ENCODE measurements around the gene ISG15. TPM values are rescaled to one million over a fixed set of nuclear protein-coding genes. Genes with fewer than 3 reads are reported as not detected.

The ISG15 gene
- total and polyA plus RNA-seq, 9 of the 15 experiments (the other 6 are each of a cell fraction or from before 2014, with no cell fraction given): 0.40 to 58.3 (median 12.2) TPM

- DNase-seq (ENCODE audit: extremely low read depth in 1 of 4, low spot score in 3 of 4) (no peak), ATAC-seq (no peak), FAIRE-seq (no peak)
- H3K79me2 ChIP-seq (ENCODE audit: control insufficient read depth, insufficient read depth, low read length): no peaks in the 10 kb centered on the region; the same call in 2 of the 3 replicates
- no peaks in the 10 kb centered on the region for H3K9me3 ChIP-seq (replicated peaks; ENCODE audit: control insufficient read depth, insufficient read depth, low read depth, low read length)
- no peak overlapping the region for H3K9ac ChIP-seq (ENCODE audit: insufficient read depth in 1 of 2, low read depth in 2 of 2, low read length in 2 of 2)
- H3K4me3 ChIP-seq: no peak overlapping the region
- H3K9me1 ChIP-seq (ENCODE audit: control insufficient read depth, insufficient read depth, low read length): no peaks in the 10 kb centered on the region
- 79% methylated on average over 10 of the region's 17 CpGs for WGBS (ENCODE audit: insufficient coverage, low coverage, missing lambda C conversion rate)
- peaks cover 8 to 89% of the 10 kb centered on the region in 2 experiments; a peak in 4 of 5 replicates for H3K4me1 ChIP-seq (replicated peaks in 1 of 2; ENCODE audit: control insufficient read depth in 2 of 2, insufficient read depth in 2 of 2, low read length in 2 of 2)
- CTCF ChIA-PET (ENCODE audit: low intra/inter-chr PET ratio): no interaction called here
- H3K36me3 ChIP-seq (ENCODE audit: control insufficient read depth, insufficient read depth, low read length): peaks cover 43% of the 10 kb centered on the region; the same call in 2 of the 3 replicates
- H3K4me2 ChIP-seq (ENCODE audit: insufficient read depth, low read length): no peak overlapping the region
- intact Hi-C loops (cut with micrococcal nuclease) (no loop called here), in situ Hi-C loops (cut with MboI) (no loop called here)
- no peak overlapping the region for H3K27ac ChIP-seq (ENCODE audit: extremely low read depth, low read depth, low read length)
- BruUV-seq (replicated peaks): no TSS peak
- peaks cover 22% of the 10 kb centered on the region for H4K20me1 ChIP-seq (replicated peaks; ENCODE audit: control insufficient read depth, insufficient read depth, low read length)
- POLR2A ChIA-PET: interaction anchor here (0.6 to 1.1 kb wide), 3 partner anchors 19 to 129 kb away, joined by 3 to 4 read pairs (median 4); no protein-coding TSS in a partner anchor
- H2AFZ ChIP-seq (ENCODE audit: low read depth, low read length): no peak overlapping the region
- no peaks in the 10 kb centered on the region for H3K27me3 ChIP-seq (ENCODE audit: control insufficient read depth in 2 of 2, insufficient read depth in 2 of 2, low read length in 2 of 2)
- TF ChIP-seq CBX3 (IDR thresholded peaks at IDR 0.05; ENCODE audit: borderline replicate concordance in 1 of 2, low read length in 2 of 2): no peak
- TF ChIP-seq RFX1 (IDR thresholded peaks at IDR 0.05): peak; percentile 80; the same call in 1 of the 2 replicates
- no peak for TF ChIP-seq ZNF263 (CRISPR knock-in tag; IDR thresholded peaks at IDR 0.05; ENCODE audit: borderline replicate concordance)
- no peak for TF ChIP-seq RHOXF2B (CRISPR knock-in tag; conservative IDR thresholded peaks at IDR 0.05)
- TF ChIP-seq, protein P1, sequence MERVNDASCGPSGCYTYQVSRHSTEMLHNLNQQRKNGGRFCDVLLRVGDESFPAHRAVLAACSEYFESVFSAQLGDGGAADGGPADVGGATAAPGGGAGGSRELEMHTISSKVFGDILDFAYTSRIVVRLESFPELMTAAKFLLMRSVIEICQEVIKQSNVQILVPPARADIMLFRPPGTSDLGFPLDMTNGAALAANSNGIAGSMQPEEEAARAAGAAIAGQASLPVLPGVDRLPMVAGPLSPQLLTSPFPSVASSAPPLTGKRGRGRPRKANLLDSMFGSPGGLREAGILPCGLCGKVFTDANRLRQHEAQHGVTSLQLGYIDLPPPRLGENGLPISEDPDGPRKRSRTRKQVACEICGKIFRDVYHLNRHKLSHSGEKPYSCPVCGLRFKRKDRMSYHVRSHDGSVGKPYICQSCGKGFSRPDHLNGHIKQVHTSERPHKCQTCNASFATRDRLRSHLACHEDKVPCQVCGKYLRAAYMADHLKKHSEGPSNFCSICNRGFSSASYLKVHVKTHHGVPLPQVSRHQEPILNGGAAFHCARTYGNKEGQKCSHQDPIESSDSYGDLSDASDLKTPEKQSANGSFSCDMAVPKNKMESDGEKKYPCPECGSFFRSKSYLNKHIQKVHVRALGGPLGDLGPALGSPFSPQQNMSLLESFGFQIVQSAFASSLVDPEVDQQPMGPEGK (CRISPR knock-in tag; IDR thresholded peaks at IDR 0.05; ENCODE audit: borderline replicate concordance): no peak
- TF ChIP-seq, protein P2, sequence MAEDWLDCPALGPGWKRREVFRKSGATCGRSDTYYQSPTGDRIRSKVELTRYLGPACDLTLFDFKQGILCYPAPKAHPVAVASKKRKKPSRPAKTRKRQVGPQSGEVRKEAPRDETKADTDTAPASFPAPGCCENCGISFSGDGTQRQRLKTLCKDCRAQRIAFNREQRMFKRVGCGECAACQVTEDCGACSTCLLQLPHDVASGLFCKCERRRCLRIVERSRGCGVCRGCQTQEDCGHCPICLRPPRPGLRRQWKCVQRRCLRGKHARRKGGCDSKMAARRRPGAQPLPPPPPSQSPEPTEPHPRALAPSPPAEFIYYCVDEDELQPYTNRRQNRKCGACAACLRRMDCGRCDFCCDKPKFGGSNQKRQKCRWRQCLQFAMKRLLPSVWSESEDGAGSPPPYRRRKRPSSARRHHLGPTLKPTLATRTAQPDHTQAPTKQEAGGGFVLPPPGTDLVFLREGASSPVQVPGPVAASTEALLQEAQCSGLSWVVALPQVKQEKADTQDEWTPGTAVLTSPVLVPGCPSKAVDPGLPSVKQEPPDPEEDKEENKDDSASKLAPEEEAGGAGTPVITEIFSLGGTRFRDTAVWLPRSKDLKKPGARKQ (CRISPR knock-in tag; IDR thresholded peaks at IDR 0.05): no peak
- TF ChIP-seq ZNF740 (CRISPR knock-in tag; IDR thresholded peaks at IDR 0.05): peak; percentile 76; the same call in 1 of the 2 replicates
- no peak for TF ChIP-seq ZNF740 (tag; IDR thresholded peaks at IDR 0.05)
- no peak for TF ChIP-seq SP1 (CRISPR knock-in tag; IDR thresholded peaks at IDR 0.05)
These were observed 26.0 kb downstream of the ISG15 start for GRCh38 chr1:1039145-1039910.
